Endodermal cell (in vitro differentiated cells): ENCODE data around the gene FOXI2. TPM values are rescaled to one million over a fixed set of nuclear protein-coding genes. Genes with fewer than 3 reads are reported as not detected.

Experiments
- DNase-seq: peaks from one replicate; pipeline ENCODE4 v3.0.0-alpha.2; 2017
- H3K27ac ChIP-seq: 2 replicates; pipeline ENCODE4 v1.5.1; 2013; ENCODE audit warnings: mild to moderate bottlenecking, low read depth, low read length, moderate library complexity
- H3K27me3 ChIP-seq: 2 replicates; pipeline ENCODE4 v1.6.1; 2013; ENCODE audit warnings: mild to moderate bottlenecking, low read length, moderate library complexity; ENCODE audit not compliant: insufficient read depth, control insufficient read depth, poor library complexity, severe bottlenecking
- H3K36me3 ChIP-seq: 2 replicates; pipeline ENCODE4 v1.7.0; 2013; ENCODE audit warnings: mild to moderate bottlenecking, low read length, moderate library complexity; ENCODE audit not compliant: control insufficient read depth, insufficient read depth
- H3K4me1 ChIP-seq: one replicate; pipeline ENCODE4 v1.7.0; 2013; ENCODE audit warnings: low read length; ENCODE audit not compliant: control insufficient read depth, insufficient read depth
- H3K4me3 ChIP-seq: 2 replicates; pipeline ENCODE4 v1.5.1; 2013; ENCODE audit warnings: mild to moderate bottlenecking, low read length, moderate library complexity
- H3K9ac ChIP-seq: 2 replicates; pipeline ENCODE4 v1.6.1; 2013; ENCODE audit warnings: mild to moderate bottlenecking, low read length, moderate library complexity; ENCODE audit not compliant: poor library complexity, severe bottlenecking; ENCODE audit errors: extremely low read depth
- H3K9me3 ChIP-seq: 2 replicates; pipeline ENCODE4 v1.6.1; 2013; ENCODE audit warnings: mild to moderate bottlenecking, low read length, moderate library complexity; ENCODE audit not compliant: control insufficient read depth
- H3K27ac Mint-ChIP-seq: 2 replicates; pipeline ENCODE4 v1.8.0; 2020; ENCODE audit warnings: mixed read lengths
- H3K27me3 Mint-ChIP-seq: 2 replicates; pipeline ENCODE4 v1.8.0; 2021; ENCODE audit warnings: mild to moderate bottlenecking, mixed read lengths; ENCODE audit not compliant: insufficient read depth
- H3K36me3 Mint-ChIP-seq: 2 replicates; pipeline ENCODE4 v1.8.0; 2020; ENCODE audit warnings: low read depth, mixed read lengths
- H3K4me1 Mint-ChIP-seq: 2 replicates; pipeline ENCODE4 v1.8.0; 2020; ENCODE audit warnings: mixed read lengths
- H3K4me3 Mint-ChIP-seq: 2 replicates; pipeline ENCODE4 v1.8.0; 2020; ENCODE audit warnings: mild to moderate bottlenecking, moderate library complexity, mixed read lengths
- H3K9me3 Mint-ChIP-seq: 2 replicates; pipeline ENCODE4 v1.8.0; 2020; ENCODE audit warnings: mild to moderate bottlenecking, mixed read lengths
- CTCF ChIP-seq: fragments of 200-600 bp; sonication (generic); conservative IDR thresholded peaks from 2 replicates; pipeline ENCODE4 v1.5.0; 2021; ENCODE audit warnings: antibody characterized with exemption, mild to moderate bottlenecking
- WGBS, 2 experiments: methylation state at CpG; one replicate each; pipeline versions ENCODE4 v1.1.5 to v1.1.7; 2013; ENCODE audit warnings: missing lambda C conversion rate in 2 of 2, mixed read lengths in 1 of 2; ENCODE audit not compliant: insufficient coverage in 1 of 2, insufficient read length in 1 of 2; 5-methylcytosine and 5-hydroxymethylcytosine counted together
- total RNA-seq, 2 donors: library from RNA; stranded (reverse); fragmentation: NEBNext Ultra II Directional in 1 of 2; extraction: Animal tissue kit (Norgen Biotek cat#: 25700) in 1 of 2; gene quantifications; 2 replicates in 1 of 2; 3 replicates in 1 of 2; pipeline ENCODE4 v1.2.1, GENCODE V29; 2021

The FOXI2 gene
- total RNA-seq, 2 donors from 2014 or later = 1.0 to 14.8 TPM

DNA sequence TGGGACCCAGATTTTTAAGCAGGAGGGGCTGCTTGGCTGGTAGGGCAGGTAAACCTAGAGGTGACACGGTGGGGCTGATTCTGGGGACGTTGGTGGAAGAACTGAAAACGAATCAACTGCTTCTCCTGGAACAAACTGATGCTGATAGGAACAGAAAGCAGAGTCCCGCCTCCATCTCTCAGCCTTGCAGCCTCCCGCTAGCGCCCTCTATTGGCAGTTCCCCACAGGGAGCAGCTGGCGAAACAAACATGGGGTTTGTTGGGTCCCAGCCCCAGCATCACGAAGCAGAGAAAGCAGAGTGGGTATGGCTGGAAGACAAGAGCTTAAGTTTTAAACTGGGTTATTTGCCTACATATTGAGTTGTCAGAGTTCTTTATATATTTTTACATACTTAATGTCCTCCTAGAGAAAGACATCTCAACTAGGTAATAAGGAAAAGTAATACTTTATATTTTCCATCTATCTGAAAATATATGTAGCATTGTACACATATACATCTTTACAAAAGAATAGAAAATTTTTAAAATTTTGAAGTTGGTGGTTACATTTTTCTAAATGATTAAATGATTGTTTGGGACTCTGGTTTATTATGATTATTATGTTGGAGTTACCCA lies 42.3 kb upstream of the FOXI2 start:
- Histone ChIP-seq H3K4me1 (no peaks in the 10 kb centered on the region), H3K9me3 (no peaks in the 10 kb centered on the region), H3K4me3 (no peak overlapping the region), H3K27me3 (no peaks in the 10 kb centered on the region), H3K36me3 (no peaks in the 10 kb centered on the region), H3K9ac (no peak overlapping the region), H3K27ac (no peak overlapping the region)
- no peak overlapping the region for H3K27ac Mint-ChIP-seq
- peak; percentile 93 for TF ChIP-seq CTCF
- H3K4me1 Mint-ChIP-seq = peaks cover 14% of the 10 kb centered on the region
- no peak overlapping the region for H3K4me3 Mint-ChIP-seq
- WGBS, 2 experiments = 54 to 58% methylated on average over 7 to 8 of the region's 8 CpGs
- no peaks in the 10 kb centered on the region for H3K36me3 Mint-ChIP-seq
- H3K27me3 Mint-ChIP-seq = peaks cover 3% of the 10 kb centered on the region
- no peaks in the 10 kb centered on the region for H3K9me3 Mint-ChIP-seq
- DNase-seq = peak; percentile 96

GRCh38 chr10:127695431-127695830 lies 41.6 kb upstream of the FOXI2 start:
- H3K27me3 ChIP-seq = no peaks in the 10 kb centered on the region
- H3K9me3 ChIP-seq = no peaks in the 10 kb centered on the region
- no peak overlapping the region for H3K4me3 ChIP-seq
- no peak overlapping the region for H3K9ac ChIP-seq
- TF ChIP-seq CTCF = no peak
- DNase-seq = peak; percentile 65
- H3K36me3 ChIP-seq = no peaks in the 10 kb centered on the region
- Mint-ChIP-seq H3K9me3 (no peaks in the 10 kb centered on the region), H3K27ac (no peak overlapping the region), H3K36me3 (no peaks in the 10 kb centered on the region), H3K4me1 (peaks cover 14% of the 10 kb centered on the region), H3K4me3 (no peak overlapping the region), H3K27me3 (peaks cover 3% of the 10 kb centered on the region)
- H3K27ac ChIP-seq = no peak overlapping the region
- WGBS, 2 experiments = 53 to 83% methylated on average over 2 to 4 of the region's 4 CpGs
- H3K4me1 ChIP-seq = no peaks in the 10 kb centered on the region

DNA sequence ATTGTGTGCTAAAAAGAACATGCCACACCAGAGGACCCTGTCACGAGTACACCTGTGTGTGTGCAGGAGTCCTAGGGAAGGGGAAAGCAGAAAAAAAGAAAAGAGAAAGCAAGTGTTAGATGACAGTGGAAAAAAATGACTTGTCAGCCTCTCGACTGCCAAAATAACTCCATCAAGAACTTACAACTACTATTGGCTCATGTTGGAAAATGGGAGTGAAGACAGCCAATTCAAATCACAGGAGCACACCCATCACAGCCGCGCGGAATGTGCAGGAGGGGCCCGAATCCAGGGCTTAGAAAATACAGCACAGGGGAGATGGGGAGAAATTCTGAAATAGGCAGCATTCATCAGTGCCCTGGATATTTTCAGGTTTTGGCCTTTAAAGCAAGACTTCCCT lies 38.1 kb upstream of the FOXI2 start:
- peaks cover 14% of the 10 kb centered on the region for H3K4me1 Mint-ChIP-seq
- no peak overlapping the region for H3K4me3 Mint-ChIP-seq
- Histone ChIP-seq H3K27me3 (no peaks in the 10 kb centered on the region), H3K36me3 (no peaks in the 10 kb centered on the region), H3K4me1 (peaks cover 7% of the 10 kb centered on the region), H3K4me3 (no peak overlapping the region), H3K9ac (no peak overlapping the region), H3K9me3 (no peaks in the 10 kb centered on the region), H3K27ac (no peak overlapping the region)
- peaks cover 2% of the 10 kb centered on the region for H3K9me3 Mint-ChIP-seq
- H3K36me3 Mint-ChIP-seq = no peaks in the 10 kb centered on the region
- H3K27ac Mint-ChIP-seq = no peak overlapping the region
- DNase-seq = no peak
- peaks cover 4% of the 10 kb centered on the region for H3K27me3 Mint-ChIP-seq
- WGBS, 2 experiments = 96 to 100% methylated on average over 4 to 5 of the region's 6 CpGs
- TF ChIP-seq CTCF = no peak
